Hematopoietic multipotent progenitor cell treated with erythropoietin and hydrocortisone succinate and interleukin-3 and kit ligand, for 6 days (in vitro differentiated cells): ENCODE measurements around the gene ACVR1B.

ENCODE experiments used
- DNase-seq: peaks from one replicate; pipeline ENCODE4 v3.0.0-alpha.2; 2015

ACVR1B gene

GRCh38 chr12:52023976-52024688 lies 72.6 kb downstream of the ACVR1B start:
- peak; percentile 62 for DNase-seq

- peak; percentile 91 for DNase-seq
These were observed 73.3 kb downstream of the ACVR1B start for GRCh38 chr12:52024845-52025230.

- no peak for DNase-seq
These were observed 74.8 kb downstream of the ACVR1B start for GRCh38 chr12:52026263-52026662.

DNA sequence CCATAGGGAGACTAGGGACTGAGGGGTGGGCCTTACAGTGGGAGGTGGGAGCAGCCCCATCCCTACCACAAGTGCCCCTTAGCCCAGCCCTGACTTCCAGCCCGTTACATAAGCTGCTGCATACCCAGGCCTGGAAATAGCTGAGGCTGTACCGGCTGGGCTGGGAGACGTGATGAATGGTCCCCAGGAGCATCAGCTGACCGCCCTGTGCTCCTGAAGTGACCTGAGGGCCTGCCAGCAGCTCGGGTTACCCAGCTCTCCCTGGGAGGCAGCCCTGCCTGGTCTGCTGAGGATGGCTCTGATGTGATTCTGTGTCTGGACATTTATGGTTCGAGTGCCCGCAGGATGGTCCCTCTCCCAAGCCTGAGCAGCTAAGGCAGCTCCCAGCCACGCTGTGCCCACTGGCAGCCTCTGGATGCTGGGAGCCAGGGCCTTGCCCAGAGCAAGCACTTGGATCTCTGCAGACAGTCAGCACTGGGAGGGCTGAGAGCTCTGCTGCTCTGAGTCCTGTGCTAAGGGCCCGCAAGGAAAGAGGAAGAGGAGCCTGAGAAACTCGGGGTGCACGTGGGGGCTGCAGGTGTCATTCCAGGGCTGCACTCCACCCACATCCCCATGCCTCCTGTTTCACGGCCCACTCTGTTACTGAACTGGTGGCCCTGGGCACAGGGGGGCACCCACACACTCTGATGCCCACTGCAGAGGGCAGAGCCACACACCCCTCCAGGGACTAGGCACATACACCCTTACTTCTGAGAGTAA lies 75.8 kb downstream of the ACVR1B start:
- no peak for DNase-seq

DNA sequence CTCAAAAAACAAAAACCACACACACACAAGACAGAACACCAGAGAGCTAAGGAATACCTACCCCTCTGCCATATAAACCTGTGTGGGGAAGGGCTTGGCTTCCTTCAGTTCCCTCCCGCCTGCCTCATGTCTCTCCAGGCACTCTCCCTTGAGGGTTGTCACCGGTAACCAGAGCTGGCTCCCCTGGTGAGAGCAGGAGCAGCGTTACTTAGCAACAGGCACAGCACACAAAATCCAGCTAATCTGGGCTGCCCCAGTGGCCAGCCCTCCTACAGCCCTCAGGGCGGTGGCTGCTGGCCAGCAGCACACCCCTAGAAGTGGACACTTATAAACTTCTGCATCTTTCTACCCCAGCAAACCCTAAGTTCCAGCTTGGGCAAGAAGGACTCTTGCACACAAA lies 78.2 kb downstream of the ACVR1B start:
- DNase-seq, result no peak

GRCh38 chr12:52032446-52032803 lies 80.9 kb downstream of the ACVR1B start:
- DNase-seq, result no peak

- DNase-seq, result peak; percentile 96
These were observed 81.4 kb downstream of the ACVR1B start for GRCh38 chr12:52032804-52033445.

DNA sequence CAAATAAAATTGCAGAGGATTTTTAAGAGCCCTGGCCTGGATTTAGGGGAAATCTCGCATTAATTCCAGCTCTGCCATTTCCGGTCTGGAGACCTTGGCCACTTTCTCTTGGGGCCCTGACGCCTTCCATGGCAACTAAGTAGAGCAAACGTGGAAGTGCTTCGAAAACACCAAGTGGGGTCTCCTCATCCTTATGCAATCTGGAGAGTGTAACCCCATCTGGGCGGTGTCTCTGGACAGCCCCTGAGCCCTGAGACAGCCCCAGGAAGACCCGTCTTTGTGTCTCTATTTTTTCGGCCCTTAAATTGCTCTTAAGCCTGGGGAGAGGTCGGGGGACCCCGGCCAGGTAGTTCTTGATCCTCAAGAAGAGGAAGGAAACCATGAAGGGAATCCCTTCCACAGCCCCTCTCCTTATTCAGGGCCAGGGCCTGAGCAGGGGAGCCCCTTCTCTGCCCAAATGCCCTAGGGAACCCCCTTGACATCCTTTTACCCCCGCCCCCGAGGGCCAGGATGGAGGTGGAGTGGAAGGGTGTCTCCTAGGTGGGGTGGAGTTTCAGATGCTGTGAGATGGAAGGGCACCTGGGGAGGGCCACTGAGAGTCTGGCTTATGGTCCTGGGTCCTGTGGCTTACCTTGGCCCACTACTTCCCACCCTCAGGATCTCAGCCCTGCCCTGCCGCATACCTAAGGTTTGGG lies 82.1 kb downstream of the ACVR1B start:
- no peak for DNase-seq

DNA sequence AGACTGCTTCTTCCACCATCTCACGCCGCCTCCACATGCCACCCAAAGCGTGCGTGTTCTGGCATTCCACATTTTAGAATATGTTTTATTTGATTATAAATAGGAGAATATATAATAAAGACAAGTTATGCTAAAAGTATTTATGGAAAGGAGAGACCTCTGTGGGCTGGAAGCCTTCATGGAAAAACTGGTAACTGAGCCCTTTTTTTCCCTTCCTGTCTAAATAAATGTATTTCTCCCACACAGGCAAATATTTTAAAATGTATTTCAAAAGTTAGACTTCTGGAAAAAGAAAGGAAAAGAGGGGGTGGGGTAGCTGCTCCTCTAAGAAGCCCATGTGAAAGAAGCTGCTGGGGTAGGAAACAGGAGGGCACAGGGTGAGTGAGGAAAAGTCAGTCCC lies 83.7 kb downstream of the ACVR1B start:
- no peak for DNase-seq

- no peak for DNase-seq
These were observed 84.4 kb downstream of the ACVR1B start for GRCh38 chr12:52035926-52036325.

DNA sequence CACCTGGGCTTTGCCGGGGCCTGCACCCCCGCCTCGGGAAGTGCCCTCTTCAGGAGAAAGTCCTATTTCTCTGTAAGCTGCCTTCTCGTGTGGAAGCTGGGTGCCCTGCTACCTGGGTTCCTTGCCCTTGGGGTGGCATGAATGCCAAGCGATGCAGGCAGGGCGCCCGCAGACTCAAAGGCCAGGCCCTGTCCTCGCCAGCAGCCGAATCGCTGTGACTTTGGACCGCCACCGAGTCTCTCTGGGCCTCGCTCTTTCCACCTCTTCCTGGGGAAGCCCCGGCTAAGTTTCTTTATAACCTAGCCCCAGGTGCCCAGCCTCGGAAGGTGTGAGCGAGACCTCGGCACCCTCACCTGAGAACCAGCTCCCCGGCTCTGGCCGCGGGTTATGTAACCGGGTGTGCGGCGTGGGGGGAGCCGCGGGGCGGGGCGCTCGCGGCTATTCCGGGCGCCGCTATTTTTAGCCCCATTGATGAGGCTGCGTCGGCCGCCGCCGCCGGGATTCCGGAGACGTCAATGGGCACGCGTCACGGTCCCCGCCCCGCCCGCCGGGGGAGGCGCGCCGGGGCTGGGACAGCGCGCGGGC lies 85.2 kb downstream of the ACVR1B start:
- DNase-seq, result peak; percentile 63

GRCh38 chr12:52037248-52037861 lies 85.9 kb downstream of the ACVR1B start:
- no peak for DNase-seq

- no peak for DNase-seq
These were observed 86.9 kb downstream of the ACVR1B start for GRCh38 chr12:52038447-52038846.

- no peak for DNase-seq
These were observed 89.5 kb downstream of the ACVR1B start for GRCh38 chr12:52041035-52041434.

GRCh38 chr12:52041695-52042123 lies 90.2 kb downstream of the ACVR1B start:
- no peak for DNase-seq

- no peak for DNase-seq
These were observed 91.3 kb downstream of the ACVR1B start for GRCh38 chr12:52042706-52043385.

GRCh38 chr12:52043386-52044212 lies 92.1 kb downstream of the ACVR1B start:
- DNase-seq, result no peak

DNA sequence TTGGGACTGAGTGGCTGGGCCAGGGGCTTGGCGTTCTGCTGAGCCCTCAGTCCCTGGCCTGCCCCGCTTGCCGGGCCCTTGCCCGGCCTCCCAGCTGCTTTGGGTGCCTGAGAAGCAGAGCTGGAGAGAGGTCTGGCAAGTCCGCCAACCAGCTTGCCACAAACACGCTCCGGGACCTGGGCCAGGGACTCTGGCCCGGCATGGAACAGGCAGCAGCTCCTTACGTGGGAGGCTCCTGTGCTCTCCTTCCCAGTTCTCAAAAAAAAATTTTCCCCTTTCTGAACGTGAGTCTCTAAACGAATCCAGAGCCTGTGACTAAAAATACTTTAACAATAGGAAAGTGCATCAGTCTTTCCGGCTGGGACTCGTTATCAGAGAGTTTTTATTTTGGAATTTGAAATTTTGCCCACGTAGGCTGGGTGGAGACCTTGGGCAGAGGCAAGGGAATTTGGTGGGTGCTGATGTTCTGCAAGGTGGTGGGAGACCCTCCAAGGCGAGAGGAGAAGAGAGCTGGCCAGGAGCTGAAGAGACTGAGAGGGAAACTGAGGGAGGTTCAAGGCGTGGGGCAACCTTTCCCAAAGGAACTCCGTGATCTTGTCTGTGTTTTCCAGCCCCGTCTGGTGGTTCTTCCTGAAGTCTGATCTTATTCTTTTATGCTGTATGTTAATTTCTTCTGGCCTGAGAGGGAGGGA lies 92.9 kb downstream of the ACVR1B start:
- no peak for DNase-seq

DNA sequence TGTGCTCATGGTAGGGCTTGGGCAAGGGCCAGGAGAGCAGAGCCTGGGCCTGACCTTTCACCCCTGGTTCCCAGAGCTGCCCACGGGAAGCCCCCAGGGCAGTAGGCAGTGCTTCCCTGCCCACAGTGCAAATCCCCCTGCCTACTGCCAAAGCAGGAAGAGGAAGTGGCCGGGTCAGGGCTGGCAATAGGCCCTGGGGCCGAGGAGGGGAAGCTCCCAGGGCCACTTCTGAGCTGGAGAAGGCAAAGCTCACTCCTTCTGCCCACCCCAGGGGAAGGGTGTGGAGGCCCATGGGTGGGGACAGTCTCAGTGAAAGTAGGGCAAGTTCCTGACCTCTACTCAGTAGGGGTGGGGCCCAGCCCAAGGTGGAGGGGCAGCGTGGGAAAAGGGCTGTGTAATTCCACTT lies 94.3 kb downstream of the ACVR1B start:
- peak; percentile 47 for DNase-seq
